DND-41 (cell line): ENCODE data around the gene SPAG7.

Source experiments
- CTCF ChIP-seq: IDR thresholded peaks from 2 replicates; pipeline ENCODE4 v1.5.1; 2012; ENCODE audit warnings: borderline replicate concordance, low read length, moderate library complexity, mild to moderate bottlenecking; ENCODE audit not compliant: poor library complexity, severe bottlenecking; ENCODE audit errors: extremely low read depth
- EZH2 ChIP-seq: IDR thresholded peaks from 3 replicates; pipeline ENCODE4 v1.6.1; 2012; ENCODE audit warnings: borderline replicate concordance, low read depth, mild to moderate bottlenecking, moderate library complexity, low read length, inconsistent platforms; ENCODE audit not compliant: severe bottlenecking

GRCh38 chr17:4944554-4945175 is 23.0 kb downstream of the SPAG7 start:
- TF ChIP-seq CTCF (no peak), EZH2 (no peak)
